NB4 (cell line): ENCODE measurements around the gene DLG2.

Experiments
- CTCF ChIP-seq: IDR thresholded peaks from one replicate; pipeline ENCODE4 v1.5.1; 2012; ENCODE audit warnings: low read depth, low read length
- MYC ChIP-seq: IDR thresholded peaks from 2 replicates; pipeline ENCODE4 v1.6.1; 2011; ENCODE audit warnings: low read depth, low read length
- POLR2A ChIP-seq: IDR thresholded peaks from 2 replicates; pipeline ENCODE4 v1.6.1; 2011; ENCODE audit warnings: mild to moderate bottlenecking; ENCODE audit not compliant: insufficient read length; ENCODE audit errors: extremely low read depth

- no peak for TF ChIP-seq CTCF
- no peak for TF ChIP-seq POLR2A
- TF ChIP-seq MYC, result no peak
Observed at GRCh38 chr11:85406316-85406715, 220.8 kb downstream of the DLG2 start.
